IMR-90 (cell line): ENCODE data around the gene DEK. TPM values are rescaled to one million over a fixed set of nuclear protein-coding genes. Genes with fewer than 3 reads are reported as not detected.

Source experiments
- ATAC-seq: fragments of 200-7000 bp; cut with Tn5 transposase; 2 replicates; pipeline ENCODE4 v1.9.1; 2020; ENCODE audit warnings: low read depth, mild to moderate bottlenecking, moderate library complexity
- BruUV-seq: library from RNA; stranded (reverse); fragments of 400-500 nt; replicated peaks from 2 replicates; lab custom pipeline; 2021; lab: Mats Ljungman, UMichigan
- CTCF ChIA-PET: fragments of 300-600 bp; formaldehyde crosslinking; extraction: SDS; loops from one replicate; lab custom pipeline; 2021; ENCODE audit warnings: antibody characterized with exemption; lab: Yijun Ruan, JAX
- POLR2A ChIA-PET: fragments of 300-600 bp; sonication (Branson Sonifier 250); formaldehyde crosslinking; loops from one replicate; lab custom pipeline; 2022; ENCODE audit warnings: antibody characterized with exemption; ENCODE audit not compliant: unreplicated experiment; lab: Charles Lee
- DNase-seq: peaks from one replicate; pipeline ENCODE4 v3.0.0; 2013
- H2AFZ ChIP-seq: replicated peaks from 2 replicates; pipeline ENCODE3; 2013; ENCODE audit warnings: low read length, mild to moderate bottlenecking; ENCODE audit not compliant: poor library complexity
- H2AK5ac ChIP-seq: 2 replicates; pipeline ENCODE4 v1.6.1; 2013; ENCODE audit warnings: low read depth, low read length, inconsistent platforms
- H2AK9ac ChIP-seq: replicated peaks from 2 replicates; pipeline ENCODE3; 2013; ENCODE audit warnings: mild to moderate bottlenecking, low read depth, low read length, moderate library complexity; ENCODE audit not compliant: poor library complexity
- H2BK120ac ChIP-seq: 2 replicates; pipeline ENCODE4 v1.6.1; 2013; ENCODE audit warnings: low read depth, low read length, inconsistent platforms
- H2BK15ac ChIP-seq: 3 replicates; pipeline ENCODE4 v1.6.1; 2013; ENCODE audit warnings: low read depth, low read length, inconsistent platforms
- H2BK20ac ChIP-seq: 2 replicates; pipeline ENCODE4 v1.6.1; 2013; ENCODE audit warnings: low read depth, mild to moderate bottlenecking, inconsistent platforms, low read length, moderate library complexity
- H2BK5ac ChIP-seq: 2 replicates; pipeline ENCODE4 v1.6.1; 2013; ENCODE audit warnings: mild to moderate bottlenecking, low read depth, low read length, inconsistent platforms; ENCODE audit not compliant: poor library complexity, severe bottlenecking
- H3K14ac ChIP-seq: replicated peaks from 2 replicates; pipeline ENCODE4 v1.6.1; 2013; ENCODE audit warnings: low read depth, low read length, inconsistent platforms
- H3K18ac ChIP-seq: 2 replicates; pipeline ENCODE4 v1.6.1; 2013; ENCODE audit warnings: low read depth, low read length, control low read depth
- H3K23ac ChIP-seq: 2 replicates; pipeline ENCODE4 v1.6.1; 2013; ENCODE audit warnings: low read depth, low read length, inconsistent platforms
- H3K27ac ChIP-seq: 2 replicates; pipeline ENCODE4 v1.5.1; 2013; ENCODE audit warnings: mild to moderate bottlenecking, control low read depth, low read length; ENCODE audit not compliant: insufficient read depth
- H3K27me3 ChIP-seq: 2 replicates; pipeline ENCODE4 v1.6.1; 2013; ENCODE audit warnings: low read length; ENCODE audit not compliant: control insufficient read depth, insufficient read depth
- H3K36me3 ChIP-seq: 2 replicates; pipeline ENCODE4 v1.6.1; 2013; ENCODE audit warnings: low read length, mixed read lengths; ENCODE audit not compliant: control insufficient read depth, insufficient read depth
- H3K4ac ChIP-seq: 2 replicates; pipeline ENCODE4 v1.6.1; 2013; ENCODE audit warnings: low read depth, low read length, inconsistent platforms
- H3K4me1 ChIP-seq: 2 replicates; pipeline ENCODE4 v1.6.1; 2013; ENCODE audit warnings: low read length, mixed read lengths; ENCODE audit not compliant: control insufficient read depth, insufficient read depth
- H3K4me2 ChIP-seq: 2 replicates; pipeline ENCODE4 v1.6.1; 2013; ENCODE audit warnings: low read depth, mild to moderate bottlenecking, control low read depth, low read length, moderate library complexity
- H3K4me3 ChIP-seq: 2 replicates; pipeline ENCODE4 v1.5.1; 2013; ENCODE audit warnings: low read depth, mild to moderate bottlenecking, control low read depth, low read length, moderate library complexity; ENCODE audit not compliant: insufficient read depth
- H3K56ac ChIP-seq: 2 replicates; pipeline ENCODE4 v1.6.1; 2013; ENCODE audit warnings: low read length, inconsistent platforms; ENCODE audit not compliant: insufficient read depth; ENCODE audit errors: extremely low read depth
- H3K79me1 ChIP-seq, 2 experiments: 2 replicates each; pipeline ENCODE4 v1.6.1; 2013; ENCODE audit warnings: low read length in 2 of 2, inconsistent platforms in 1 of 2, low read depth in 1 of 2
- H3K9ac ChIP-seq: 2 replicates; pipeline ENCODE4 v1.6.1; 2013; ENCODE audit warnings: low read depth, low read length, control low read depth
- H3K9me1 ChIP-seq: 2 replicates; pipeline ENCODE4 v1.6.1; 2013; ENCODE audit warnings: low read length, inconsistent platforms; ENCODE audit not compliant: insufficient read depth
- H3K9me3 ChIP-seq: 2 replicates; pipeline ENCODE4 v1.6.1; 2013; ENCODE audit warnings: low read length; ENCODE audit not compliant: control insufficient read depth, insufficient read depth
- H4K20me1 ChIP-seq: 2 replicates; pipeline ENCODE4 v1.6.1; 2013; ENCODE audit warnings: low read length, inconsistent platforms; ENCODE audit not compliant: insufficient read depth
- H4K5ac ChIP-seq: 2 replicates; pipeline ENCODE4 v1.6.1; 2013; ENCODE audit warnings: mild to moderate bottlenecking, low read depth, low read length, control low read depth
- H4K8ac ChIP-seq, 2 experiments: 2 replicates each; pipeline ENCODE4 v1.6.1; 2013; ENCODE audit warnings: low read depth in 2 of 2, low read length in 2 of 2, control low read depth in 1 of 2, inconsistent platforms in 1 of 2
- H4K91ac ChIP-seq: 2 replicates; pipeline ENCODE4 v1.6.1; 2013; ENCODE audit warnings: low read depth, low read length, inconsistent platforms; ENCODE audit not compliant: insufficient read depth
- CEBPB ChIP-seq: IDR thresholded peaks from 2 replicates; pipeline ENCODE4 v1.6.1; 2012; ENCODE audit warnings: low read depth, low read length, improper control_type of control experiment
- FOS ChIP-seq: fragments of 150-350 bp; IDR thresholded peaks from 2 replicates; pipeline ENCODE4 v1.6.1; 2016; ENCODE audit warnings: low read depth, low read length
- NFE2L2 ChIP-seq: fragments of 150-350 bp; IDR thresholded peaks from 2 replicates; pipeline ENCODE4 v1.6.1; 2016; ENCODE audit warnings: low read depth, mild to moderate bottlenecking, low read length
- RAD21 ChIP-seq: IDR thresholded peaks from 2 replicates; pipeline ENCODE4 v1.6.1; 2012; ENCODE audit warnings: low read length, improper control_type of control experiment
- WGBS, 2 experiments: methylation state at CpG; one replicate each; pipeline versions ENCODE4 v1.1.5 to v1.1.7; 2013; ENCODE audit warnings: missing lambda C conversion rate in 2 of 2; ENCODE audit not compliant: insufficient read length in 1 of 2; ENCODE audit errors: extremely low coverage in 2 of 2; 5-methylcytosine and 5-hydroxymethylcytosine counted together
- dilution Hi-C: fragments of 300-500 bp; cut with HindIII; formaldehyde crosslinking; loops from one replicate; pipeline ENCODE4 v1.14.3; 2018; ENCODE audit warnings: low sequenced_read_pairs; ENCODE audit not compliant: unreplicated experiment
- in situ Hi-C: fragments of 300-500 bp; cut with MboI; formaldehyde crosslinking; loops from 3 replicates; pipeline ENCODE4 v1.14.3; 2019; ENCODE audit warnings: low sequenced_read_pairs, inconsistent platforms, mixed read lengths
- intact Hi-C: fragments of 100-400 bp; cut with micrococcal nuclease; formaldehyde crosslinking; loops from 2 replicates; pipeline ENCODE4 v1.10.0; 2022
- polyA plus RNA-seq, 3 experiments: library from polyadenylated mRNA; depleted of rRNA; stranded (reverse); fragments of >200 nt; gene quantifications; 2 replicates each; pipeline ENCODE4 v1.2.3, GENCODE V29; 2012; ENCODE audit warnings: low replicate concordance in 1 of 3
- total RNA-seq: library from RNA; depleted of rRNA; stranded (reverse); fragments of >200 nt; gene quantifications from 2 replicates; pipeline ENCODE4 v1.2.3, GENCODE V29; 2012

DEK gene
- total and polyA plus RNA-seq, 2 of the 4 experiments (the other 2 are of a cell fraction): 33.5 to 37.1 TPM

- Histone ChIP-seq H3K4ac (no peak overlapping the region), H4K91ac (no peak overlapping the region), H3K9ac (no peak overlapping the region), H3K4me3 (no peak overlapping the region), H4K8ac (no peak overlapping the region), H3K79me1 (peaks cover 0 to 8% of the 10 kb centered on the region in 2 experiments; a peak in 1 of 4 replicates), H3K27ac (no peak overlapping the region), H4K5ac (no peak overlapping the region), H3K36me3 (peaks cover 9% of the 10 kb centered on the region), H2AK5ac (no peak overlapping the region), H4K20me1 (peaks cover under 1% of the 10 kb centered on the region; the same call in 1 of the 2 replicates), H3K4me2 (no peak overlapping the region), H2AK9ac (no peak overlapping the region), H3K4me1 (peaks cover 2% of the 10 kb centered on the region; the same call in 1 of the 2 replicates), H2BK120ac (no peak overlapping the region), H3K27me3 (no peaks in the 10 kb centered on the region), H2AFZ (no peak overlapping the region), H2BK15ac (no peak overlapping the region), H3K56ac (no peak overlapping the region), H2BK20ac (no peak overlapping the region), H2BK5ac (no peak overlapping the region), H3K18ac (no peak overlapping the region), H3K14ac (no peak overlapping the region), H3K9me3 (no peaks in the 10 kb centered on the region), H3K23ac (no peak overlapping the region), H3K9me1 (no peaks in the 10 kb centered on the region; the same call in 1 of the 2 replicates)
- CTCF ChIA-PET: no interaction called here
- POLR2A ChIA-PET: no interaction called here
- BruUV-seq: no TSS peak
- whole genome bisulfite sequencing, 2 experiments: 80% methylated on average over 1 of the region's 4 CpGs; no CpG with 5 or more reads in 1 of the 2 experiments
- TF ChIP-seq NFE2L2 (no peak), CEBPB (no peak), FOS (no peak), RAD21 (no peak)
- in situ Hi-C loops: no loop called here
- ATAC-seq (no peak), DNase-seq (no peak)
- dilution Hi-C loops: no loop called here
- intact Hi-C loops: loop anchor here (5.0 kb wide), 1 partner anchor 36 kb away; no protein-coding TSS in a partner anchor
These were observed 43.1 kb downstream of the DEK start for GRCh38 chr6:18221288-18221615.
